Mucosa of rectum (tissue), 2 donors: Measurements from ENCODE around the gene MSH3.

Experiments used
- H3K27ac ChIP-seq, 2 donors: one replicate each; pipeline ENCODE4 v1.7.0; 2013; ENCODE audit warnings: inconsistent platforms in 2 of 2, low read depth in 2 of 2, low read length in 2 of 2
- H3K27me3 ChIP-seq, 2 donors: one replicate each; pipeline ENCODE4 v1.7.0; 2013; ENCODE audit warnings: low read length in 2 of 2; ENCODE audit not compliant: control insufficient read depth in 2 of 2, insufficient read depth in 2 of 2
- H3K36me3 ChIP-seq, 2 donors: one replicate each; pipeline ENCODE4 v1.7.0; 2013; ENCODE audit warnings: low read length in 2 of 2; ENCODE audit not compliant: control insufficient read depth in 2 of 2, insufficient read depth in 2 of 2
- H3K4me1 ChIP-seq, 2 donors: one replicate each; pipeline ENCODE4 v1.7.0; 2013; ENCODE audit warnings: low read length in 2 of 2, mild to moderate bottlenecking in 1 of 2; ENCODE audit not compliant: control insufficient read depth in 2 of 2, insufficient read depth in 2 of 2
- H3K4me3 ChIP-seq, 2 donors: one replicate each; pipeline ENCODE4 v1.7.0; 2013; ENCODE audit warnings: low read length in 2 of 2
- H3K9ac ChIP-seq, 2 donors: one replicate each; pipeline ENCODE4 v1.7.0; 2013; ENCODE audit warnings: low read length in 2 of 2, low read depth in 1 of 2, mild to moderate bottlenecking in 1 of 2
- H3K9me3 ChIP-seq, 2 donors: one replicate each; pipeline ENCODE4 v1.7.0; 2013; ENCODE audit warnings: low read length in 2 of 2; ENCODE audit not compliant: control insufficient read depth in 2 of 2
- donor health status: healthy.
- donor health status: Normal muscosa, but diverticular disease.

MSH3 gene

DNA sequence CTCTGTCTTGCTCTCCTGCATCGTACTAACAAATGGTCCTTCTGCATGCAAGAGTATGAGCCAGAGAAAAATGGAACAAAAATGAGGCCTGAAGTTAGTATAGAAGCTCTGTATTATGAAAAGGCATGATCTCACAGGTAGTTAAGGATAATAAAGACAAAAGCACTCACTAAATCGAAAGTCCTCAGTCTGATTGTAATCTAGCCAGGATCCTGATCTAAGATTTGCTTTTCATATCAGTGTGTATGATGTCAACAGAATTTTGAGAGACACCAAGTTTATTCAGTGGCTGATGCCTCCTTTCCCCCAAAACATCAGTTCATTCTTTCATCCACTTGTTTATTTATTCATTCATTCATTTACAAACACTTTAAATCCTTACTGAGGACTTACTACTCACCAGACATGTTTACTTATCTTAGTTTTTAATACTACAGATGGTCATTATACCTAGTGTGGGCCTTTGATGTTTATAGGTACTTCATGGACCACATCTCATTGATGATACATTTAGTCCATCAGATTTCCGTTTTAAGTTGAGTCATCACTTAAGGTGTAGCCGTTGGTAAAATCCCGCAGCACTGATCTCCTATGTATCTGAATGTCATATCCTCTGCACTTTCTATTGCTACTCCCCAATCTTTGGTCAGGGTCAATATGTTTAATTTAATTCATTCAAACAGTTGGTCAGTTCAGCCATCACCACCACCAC lies 105.6 kb downstream of the MSH3 start:
- peaks cover 2 to 3% of the 10 kb centered on the region in 2 donors for H3K36me3 ChIP-seq
- H3K9me3 ChIP-seq = no peaks in the 10 kb centered on the region
- H3K27ac ChIP-seq = no peak overlapping the region
- H3K27me3 ChIP-seq = no peaks in the 10 kb centered on the region
- H3K4me1 ChIP-seq = peaks cover 0 to 3% of the 10 kb centered on the region in 2 donors
- H3K4me3 ChIP-seq = no peak overlapping the region
- no peak overlapping the region for H3K9ac ChIP-seq

DNA sequence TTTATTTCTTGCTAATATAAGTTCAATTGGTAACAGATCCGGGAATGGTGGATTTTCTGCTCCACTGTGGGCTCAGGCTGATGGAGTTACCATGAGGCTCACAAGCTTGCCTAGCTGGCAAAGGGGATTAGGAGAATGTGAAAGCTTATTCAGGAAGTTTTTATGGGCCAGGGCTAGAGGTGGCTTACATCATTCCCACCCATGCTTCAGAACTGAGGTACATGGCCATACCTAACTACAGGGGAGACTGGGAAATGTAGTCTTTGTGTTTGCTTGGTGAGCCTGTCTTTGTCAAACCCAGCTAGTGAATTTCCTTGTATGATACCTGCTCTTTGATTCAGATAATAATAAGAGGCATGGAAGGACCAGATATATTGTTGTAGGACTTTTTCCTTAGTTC lies 106.2 kb downstream of the MSH3 start:
- Histone ChIP-seq H3K9me3 (no peaks in the 10 kb centered on the region), H3K36me3 (peaks cover 2 to 3% of the 10 kb centered on the region in 2 donors), H3K4me3 (no peak overlapping the region), H3K9ac (no peak overlapping the region), H3K27me3 (no peaks in the 10 kb centered on the region), H3K4me1 (no peaks in the 10 kb centered on the region), H3K27ac (no peak overlapping the region)

DNA sequence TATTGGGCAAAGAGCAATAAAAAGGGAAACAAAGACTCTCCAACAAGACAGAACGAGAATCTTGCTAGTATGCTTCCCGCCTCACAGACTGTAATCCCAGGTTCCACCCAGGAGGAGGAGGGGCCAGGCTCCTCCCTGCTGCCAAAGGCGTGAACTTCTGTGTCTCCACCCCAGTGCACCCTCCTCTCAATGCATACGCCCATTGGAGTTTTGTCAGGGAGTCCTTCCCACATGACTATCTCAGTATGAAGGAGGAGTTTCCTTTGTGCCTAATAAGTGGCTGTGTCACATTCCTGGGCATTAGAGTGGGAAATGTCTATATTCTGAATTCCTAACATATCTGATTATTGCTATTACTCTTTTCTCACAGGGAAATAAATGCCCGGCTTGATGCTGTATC lies 106.7 kb downstream of the MSH3 start:
- no peak overlapping the region for H3K9ac ChIP-seq
- no peaks in the 10 kb centered on the region for H3K9me3 ChIP-seq
- H3K27ac ChIP-seq = no peak overlapping the region
- H3K4me3 ChIP-seq = no peak overlapping the region
- H3K27me3 ChIP-seq = no peaks in the 10 kb centered on the region
- no peaks in the 10 kb centered on the region for H3K4me1 ChIP-seq
- H3K36me3 ChIP-seq = peaks cover 2 to 3% of the 10 kb centered on the region in 2 donors

DNA sequence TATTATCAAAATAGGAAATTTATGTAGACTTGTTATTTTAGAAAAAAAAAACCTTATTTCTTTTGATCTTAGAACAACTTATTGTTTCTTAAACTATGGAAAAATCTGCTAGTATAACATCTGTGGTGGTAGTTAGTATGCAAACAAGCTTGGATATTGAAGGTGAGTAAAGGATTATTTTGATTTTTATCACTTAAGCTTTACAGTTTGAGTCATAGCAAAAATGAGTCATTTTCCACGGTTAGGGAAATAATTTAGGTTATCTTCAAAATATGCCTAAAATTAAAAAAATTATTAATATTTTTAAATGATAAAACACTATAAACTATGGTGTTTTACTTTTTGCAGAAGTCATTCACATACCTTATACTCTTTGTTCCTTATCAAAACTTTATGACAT lies 107.5 kb downstream of the MSH3 start:
- Histone ChIP-seq H3K4me1 (no peaks in the 10 kb centered on the region), H3K9ac (no peak overlapping the region), H3K4me3 (no peak overlapping the region), H3K27me3 (no peaks in the 10 kb centered on the region), H3K9me3 (no peaks in the 10 kb centered on the region), H3K27ac (no peak overlapping the region), H3K36me3 (peaks cover 2 to 3% of the 10 kb centered on the region in 2 donors)

DNA sequence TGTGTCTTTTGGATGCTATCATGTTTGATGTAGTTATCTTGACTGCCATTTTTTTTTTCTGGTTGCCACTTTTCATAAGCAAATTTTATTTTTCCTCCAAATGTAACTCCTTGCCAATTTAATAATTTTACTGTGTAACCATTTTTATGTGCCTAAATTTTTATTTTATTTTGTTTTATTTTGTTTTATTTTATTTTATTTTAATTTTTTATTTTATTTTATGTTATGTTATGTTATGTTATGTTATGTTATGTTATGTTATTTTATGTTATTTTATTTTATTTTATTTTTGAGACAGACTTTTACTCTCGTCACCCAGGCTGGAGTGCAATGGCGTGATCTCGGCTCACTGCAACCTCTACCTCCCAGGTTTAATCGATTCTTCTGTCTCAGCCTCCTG lies 108.1 kb downstream of the MSH3 start:
- no peak overlapping the region for H3K9ac ChIP-seq
- H3K27me3 ChIP-seq = no peaks in the 10 kb centered on the region
- H3K9me3 ChIP-seq = no peaks in the 10 kb centered on the region
- H3K36me3 ChIP-seq = peaks cover 2 to 3% of the 10 kb centered on the region in 2 donors
- H3K27ac ChIP-seq = no peak overlapping the region
- no peak overlapping the region for H3K4me3 ChIP-seq
- H3K4me1 ChIP-seq = no peaks in the 10 kb centered on the region

DNA sequence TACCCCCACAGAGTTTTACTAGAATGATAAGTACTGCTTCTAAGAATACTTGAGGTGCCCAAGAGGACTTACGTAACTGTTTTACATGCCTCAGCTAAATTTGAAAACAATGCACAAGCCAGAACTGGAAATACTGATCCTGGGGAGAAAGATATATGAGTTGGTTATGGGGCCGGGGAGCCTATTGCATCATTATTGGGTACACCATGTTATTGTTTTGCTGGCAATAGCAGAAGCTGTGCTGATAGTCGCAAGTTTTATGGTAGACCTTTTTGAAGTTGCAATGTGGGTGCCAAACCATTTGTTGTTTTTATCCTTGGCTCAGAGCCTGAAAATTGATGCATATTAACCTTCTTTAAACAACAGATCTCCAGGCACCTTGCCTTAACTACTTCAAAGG lies 108.8 kb downstream of the MSH3 start:
- no peak overlapping the region for H3K4me3 ChIP-seq
- peaks cover 0 to 7% of the 10 kb centered on the region in 2 donors for H3K36me3 ChIP-seq
- no peaks in the 10 kb centered on the region for H3K4me1 ChIP-seq

DNA sequence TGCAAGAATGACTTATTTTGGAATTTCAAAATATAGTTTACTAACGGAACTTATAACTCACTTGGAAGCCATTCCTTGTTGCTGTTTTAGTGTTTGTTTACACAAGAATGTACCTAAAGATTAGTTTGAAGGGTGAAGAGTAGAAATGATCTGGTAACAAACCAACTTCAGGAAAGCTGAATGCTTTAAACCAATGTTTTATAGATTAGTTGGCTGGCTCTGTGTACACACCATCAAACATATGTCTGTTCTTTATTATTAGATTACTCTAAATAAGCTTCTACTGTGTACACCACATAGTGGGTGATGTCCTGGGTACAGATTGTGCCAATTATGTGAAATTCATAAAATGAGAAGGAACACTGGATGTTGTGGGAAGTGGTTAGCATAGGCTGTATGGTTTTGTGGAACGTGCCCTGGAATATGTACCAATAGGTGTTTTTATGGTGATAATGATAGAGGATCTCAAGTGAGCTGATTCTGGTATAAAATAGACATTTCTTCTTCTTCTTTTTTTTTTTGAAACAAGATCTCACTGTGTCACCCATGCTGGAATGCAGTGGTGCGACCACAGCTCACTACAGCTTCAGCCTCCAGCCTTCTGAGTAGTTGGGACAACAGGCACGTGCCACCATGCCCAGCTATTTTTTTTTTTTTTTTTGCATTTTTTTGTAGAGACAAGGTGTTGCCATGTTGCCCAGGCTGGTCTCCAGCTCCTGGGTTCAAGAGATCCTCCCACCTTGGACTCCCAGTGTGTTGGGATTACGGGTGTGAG lies 109.6 kb downstream of the MSH3 start:
- no peaks in the 10 kb centered on the region for H3K27me3 ChIP-seq
- no peak overlapping the region for H3K27ac ChIP-seq
- no peak overlapping the region for H3K9ac ChIP-seq
- H3K9me3 ChIP-seq = no peaks in the 10 kb centered on the region
- no peak overlapping the region for H3K4me3 ChIP-seq
- no peaks in the 10 kb centered on the region for H3K4me1 ChIP-seq
- H3K36me3 ChIP-seq = peaks cover 0 to 7% of the 10 kb centered on the region in 2 donors

More for the DNA sequence above, 108.8 kb downstream of the MSH3 start:
- no peaks in the 10 kb centered on the region for H3K27me3 ChIP-seq
- H3K9me3 ChIP-seq = no peaks in the 10 kb centered on the region
- no peak overlapping the region for H3K27ac ChIP-seq
- H3K9ac ChIP-seq = no peak overlapping the region

DNA sequence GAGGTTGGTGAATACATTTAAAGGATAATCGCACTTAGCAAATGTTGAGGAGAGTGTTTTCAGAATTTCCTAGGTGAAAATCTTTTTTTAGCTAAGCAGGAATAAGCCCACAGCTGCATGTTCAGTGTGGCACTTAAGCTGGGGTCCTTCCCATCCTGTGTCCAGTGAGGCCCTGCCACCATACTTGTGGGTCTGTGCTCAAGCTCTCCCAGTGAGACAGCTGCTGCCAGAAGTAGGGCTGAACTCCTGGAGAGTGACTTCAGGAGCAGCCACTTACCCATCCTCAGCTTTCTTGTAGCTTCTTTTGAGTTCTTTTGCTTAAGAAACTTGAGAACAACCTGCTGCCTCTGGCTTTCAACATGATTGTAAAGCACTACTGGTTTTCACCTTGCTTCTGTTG lies 110.3 kb downstream of the MSH3 start:
- Histone ChIP-seq H3K36me3 (peaks cover 0 to 7% of the 10 kb centered on the region in 2 donors), H3K9ac (no peak overlapping the region), H3K9me3 (no peaks in the 10 kb centered on the region), H3K27ac (no peak overlapping the region), H3K27me3 (no peaks in the 10 kb centered on the region), H3K4me1 (no peaks in the 10 kb centered on the region), H3K4me3 (no peak overlapping the region)

DNA sequence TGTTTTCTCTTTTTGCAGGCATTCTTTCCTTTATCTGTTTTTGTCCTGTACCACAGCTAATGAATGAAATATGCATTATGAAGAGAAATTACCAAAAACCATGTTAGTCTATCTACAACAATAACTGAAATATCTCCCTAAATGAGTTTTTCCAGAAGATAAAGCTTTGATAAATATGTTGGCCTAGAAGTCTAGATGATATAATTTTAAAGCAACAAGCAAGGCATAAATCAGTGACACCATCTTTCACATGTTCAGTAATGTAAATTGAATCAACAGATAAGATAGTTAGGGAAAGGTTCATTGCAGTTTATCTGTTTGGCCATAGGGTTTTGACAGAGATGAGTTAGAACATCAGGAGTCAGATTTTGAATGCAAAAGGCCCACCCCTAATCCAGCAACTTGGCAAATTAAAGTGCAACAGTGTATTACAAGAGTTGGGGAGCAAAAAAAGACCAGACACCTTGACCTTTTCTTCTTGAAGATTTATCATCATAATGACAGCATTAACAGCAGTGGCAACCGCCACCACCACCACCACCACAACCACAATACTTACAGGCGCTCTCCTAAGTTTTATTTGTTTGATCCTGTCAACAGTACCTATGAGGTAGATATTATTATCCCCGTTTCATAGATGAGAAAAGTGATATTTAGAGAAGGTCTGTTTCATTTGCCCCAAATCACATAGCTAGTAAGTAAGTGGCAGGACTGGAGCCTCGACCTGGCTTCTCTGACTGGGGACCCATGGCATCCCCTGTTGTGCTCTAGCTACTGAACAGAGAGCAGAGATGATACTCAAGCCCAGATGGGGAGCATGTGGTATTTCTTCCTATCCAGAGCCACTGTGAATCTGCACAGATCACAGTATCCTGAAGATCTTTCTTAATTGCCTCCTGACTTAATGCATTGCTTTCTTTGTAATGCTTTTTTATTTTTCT lies 123.2 kb downstream of the MSH3 start:
- no peaks in the 10 kb centered on the region for H3K27me3 ChIP-seq
- H3K4me3 ChIP-seq = no peak overlapping the region
- no peaks in the 10 kb centered on the region for H3K9me3 ChIP-seq
- H3K4me1 ChIP-seq = no peaks in the 10 kb centered on the region
- H3K27ac ChIP-seq = no peak overlapping the region
- H3K9ac ChIP-seq = no peak overlapping the region
- H3K36me3 ChIP-seq = peaks cover 0 to 7% of the 10 kb centered on the region in 2 donors

DNA sequence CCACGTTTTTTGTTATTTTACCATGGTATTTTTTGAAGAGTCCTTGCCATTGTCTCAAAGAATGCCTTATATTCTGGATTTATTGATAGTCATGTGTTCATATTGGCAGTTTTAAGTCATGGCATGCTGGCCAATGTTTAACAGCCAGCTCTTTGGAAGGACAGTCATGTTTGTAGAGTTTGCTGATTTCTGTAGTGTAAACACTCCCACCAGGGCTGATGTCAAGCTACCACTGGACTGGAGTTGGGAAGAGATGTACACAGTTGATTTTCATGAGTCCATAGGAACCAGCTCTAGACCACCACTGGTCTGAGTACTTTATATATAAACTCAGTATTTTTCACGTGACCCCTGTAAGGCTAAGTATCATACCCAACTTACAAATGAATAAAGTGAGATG lies 125.6 kb downstream of the MSH3 start:
- Histone ChIP-seq H3K27ac (no peak overlapping the region), H3K27me3 (no peaks in the 10 kb centered on the region), H3K4me1 (no peaks in the 10 kb centered on the region), H3K4me3 (no peak overlapping the region), H3K36me3 (peaks cover 0 to 4% of the 10 kb centered on the region in 2 donors), H3K9me3 (no peaks in the 10 kb centered on the region), H3K9ac (no peak overlapping the region)
